Colonic mucosa (tissue), 4 donors: ENCODE data around the gene DGKB. TPM values are rescaled to one million over a fixed set of nuclear protein-coding genes. Genes with fewer than 3 reads are reported as not detected.

Experiments
- DNase-seq: peaks from one replicate; pipeline ENCODE4 v3.0.0-alpha.2; 2020
- H3K27ac ChIP-seq: fragments of 200-600 bp; one replicate; pipeline ENCODE4 v1.8.0; 2021
- H3K27me3 ChIP-seq: fragments of 200-600 bp; one replicate; pipeline ENCODE4 v1.8.0; 2021
- H3K36me3 ChIP-seq: fragments of 200-600 bp; one replicate; pipeline ENCODE4 v1.8.0; 2021
- H3K4me1 ChIP-seq: fragments of 200-600 bp; one replicate; pipeline ENCODE4 v1.8.0; 2021; ENCODE audit warnings: mild to moderate bottlenecking
- H3K4me3 ChIP-seq: fragments of 200-600 bp; one replicate; pipeline ENCODE4 v1.8.0; 2021
- H3K9ac ChIP-seq, 2 donors: one replicate each; pipeline ENCODE4 v1.7.0; 2013; ENCODE audit warnings: control low read depth in 2 of 2, low read depth in 2 of 2, low read length in 2 of 2
- H3K9me3 ChIP-seq: fragments of 200-600 bp; one replicate; pipeline ENCODE4 v1.8.0; 2021
- CTCF ChIP-seq: fragments of 200-600 bp; IDR thresholded peaks from one replicate; pipeline ENCODE4 v1.8.0; 2022; ENCODE audit warnings: antibody characterized with exemption, mild to moderate bottlenecking
- intact Hi-C: fragments of 100-400 bp; cut with DNase I; formaldehyde crosslinking; loops from one replicate; pipeline ENCODE4 v1.14.1; 2022
- total RNA-seq, 2 donors: library from RNA; stranded (reverse); fragmentation: NEBNext Ultra II Directional in 1 of 2; extraction: Animal tissue kit (Norgen Biotek cat#: 25700) in 1 of 2; gene quantifications; one replicate each; pipeline ENCODE4 v1.2.1, GENCODE V29; 2021
- donor health status: healthy.
- donor health status: DM: no; HTN: no; CAD: no.
- donor health status: DM: no; HTN: no; CAD: no.

Gene DGKB
- total RNA-seq, 2 donors from 2014 or later, result 0.25 to 0.61 TPM

- no peaks in the 10 kb centered on the region for H3K4me1 ChIP-seq
- no peaks in the 10 kb centered on the region for H3K27me3 ChIP-seq
- intact Hi-C loops, result no loop called here
- no peak overlapping the region for H3K9ac ChIP-seq
- no peak overlapping the region for H3K4me3 ChIP-seq
- no peaks in the 10 kb centered on the region for H3K9me3 ChIP-seq
- no peak overlapping the region for H3K27ac ChIP-seq
- no peak for DNase-seq
- no peaks in the 10 kb centered on the region for H3K36me3 ChIP-seq
- no peak for TF ChIP-seq CTCF
These were observed 396.6 kb downstream of the DGKB start for GRCh38 chr7:14505906-14506305.

- no peak for TF ChIP-seq CTCF
- DNase-seq, result no peak
- Histone ChIP-seq H3K36me3 (no peaks in the 10 kb centered on the region), H3K4me3 (no peak overlapping the region), H3K27ac (no peak overlapping the region), H3K9me3 (no peaks in the 10 kb centered on the region), H3K27me3 (no peaks in the 10 kb centered on the region), H3K9ac (no peak overlapping the region), H3K4me1 (no peaks in the 10 kb centered on the region)
- intact Hi-C loops, result no loop called here
These were observed 398.4 kb downstream of the DGKB start for GRCh38 chr7:14504134-14504533.

- no peaks in the 10 kb centered on the region for H3K27me3 ChIP-seq
- no peak overlapping the region for H3K4me3 ChIP-seq
- no peak overlapping the region for H3K9ac ChIP-seq
- no peaks in the 10 kb centered on the region for H3K9me3 ChIP-seq
- intact Hi-C loops, result no loop called here
- no peaks in the 10 kb centered on the region for H3K4me1 ChIP-seq
- no peaks in the 10 kb centered on the region for H3K36me3 ChIP-seq
- DNase-seq, result no peak
- TF ChIP-seq CTCF, result no peak
- H3K27ac ChIP-seq, result no peak overlapping the region
These were observed 398.9 kb downstream of the DGKB start for GRCh38 chr7:14503623-14504022.

- intact Hi-C loops, result no loop called here
- no peak overlapping the region for H3K4me3 ChIP-seq
- H3K4me1 ChIP-seq, result no peaks in the 10 kb centered on the region
- no peaks in the 10 kb centered on the region for H3K9me3 ChIP-seq
- no peak overlapping the region for H3K9ac ChIP-seq
- DNase-seq, result no peak
- H3K27ac ChIP-seq, result no peak overlapping the region
- no peaks in the 10 kb centered on the region for H3K27me3 ChIP-seq
- no peaks in the 10 kb centered on the region for H3K36me3 ChIP-seq
- TF ChIP-seq CTCF, result no peak
These were observed 401.1 kb downstream of the DGKB start for GRCh38 chr7:14501436-14501835.

- Histone ChIP-seq H3K4me1 (no peaks in the 10 kb centered on the region), H3K9ac (no peak overlapping the region), H3K4me3 (no peak overlapping the region), H3K27ac (no peak overlapping the region), H3K36me3 (no peaks in the 10 kb centered on the region), H3K27me3 (no peaks in the 10 kb centered on the region), H3K9me3 (no peaks in the 10 kb centered on the region)
- intact Hi-C loops, result no loop called here
- TF ChIP-seq CTCF, result no peak
- no peak for DNase-seq
These were observed 405.2 kb downstream of the DGKB start for GRCh38 chr7:14497390-14497789.

GRCh38 chr7:14495633-14496032 is 406.9 kb downstream of the DGKB start:
- Histone ChIP-seq H3K9ac (no peak overlapping the region), H3K4me3 (no peak overlapping the region), H3K4me1 (no peaks in the 10 kb centered on the region), H3K36me3 (no peaks in the 10 kb centered on the region), H3K9me3 (no peaks in the 10 kb centered on the region), H3K27ac (no peak overlapping the region), H3K27me3 (no peaks in the 10 kb centered on the region)
- DNase-seq, result no peak
- TF ChIP-seq CTCF, result no peak
- intact Hi-C loops, result no loop called here
